Lung microvascular endothelial cell (primary cell): Measurements from ENCODE around the gene ZNF148. TPM values are rescaled to one million over a fixed set of nuclear protein-coding genes. Genes with fewer than 3 reads are reported as not detected.

ENCODE experiments used
- DNase-seq, 2 donors: peaks; one replicate each; pipeline versions ENCODE4 v3.0.0 to v3.0.0-alpha.2; 2010; ENCODE audit warnings: low read depth in 2 of 2
- total RNA-seq: library from RNA; depleted of rRNA; stranded (reverse); fragments of >200 nt; gene quantifications from 2 replicates; pipeline ENCODE4 v1.2.1, GENCODE V29; 2014

The ZNF148 gene
- total RNA-seq, 1 donor from 2014 or later: 20.8 TPM

GRCh38 chr3:125289429-125289981, 85.6 kb downstream of the ZNF148 start:
- DNase-seq: no peak

DNA sequence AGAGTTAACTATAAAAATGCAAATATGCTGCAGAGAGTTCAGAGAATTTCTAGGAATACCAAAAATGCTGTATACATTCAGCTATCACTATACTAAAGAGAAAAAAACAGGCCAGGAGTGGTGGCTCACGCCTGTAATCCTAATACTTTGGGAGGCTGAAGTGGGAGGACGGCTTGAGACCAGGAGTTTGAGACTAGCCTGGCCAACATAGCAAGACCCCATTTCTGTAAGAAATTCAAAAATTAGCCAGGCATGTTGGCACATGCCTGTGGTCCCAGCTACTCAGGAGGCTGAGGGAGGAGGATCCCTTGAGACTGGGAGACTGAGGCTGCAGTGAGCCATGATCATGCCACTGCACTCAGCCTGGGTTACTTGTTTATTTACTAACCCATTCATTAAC, 87.9 kb downstream of the ZNF148 start:
- DNase-seq: no peak

- DNase-seq: peak in 1 of 2 donors; percentile 64
These were observed 93.7 kb downstream of the ZNF148 start for GRCh38 chr3:125281381-125281780.

DNA sequence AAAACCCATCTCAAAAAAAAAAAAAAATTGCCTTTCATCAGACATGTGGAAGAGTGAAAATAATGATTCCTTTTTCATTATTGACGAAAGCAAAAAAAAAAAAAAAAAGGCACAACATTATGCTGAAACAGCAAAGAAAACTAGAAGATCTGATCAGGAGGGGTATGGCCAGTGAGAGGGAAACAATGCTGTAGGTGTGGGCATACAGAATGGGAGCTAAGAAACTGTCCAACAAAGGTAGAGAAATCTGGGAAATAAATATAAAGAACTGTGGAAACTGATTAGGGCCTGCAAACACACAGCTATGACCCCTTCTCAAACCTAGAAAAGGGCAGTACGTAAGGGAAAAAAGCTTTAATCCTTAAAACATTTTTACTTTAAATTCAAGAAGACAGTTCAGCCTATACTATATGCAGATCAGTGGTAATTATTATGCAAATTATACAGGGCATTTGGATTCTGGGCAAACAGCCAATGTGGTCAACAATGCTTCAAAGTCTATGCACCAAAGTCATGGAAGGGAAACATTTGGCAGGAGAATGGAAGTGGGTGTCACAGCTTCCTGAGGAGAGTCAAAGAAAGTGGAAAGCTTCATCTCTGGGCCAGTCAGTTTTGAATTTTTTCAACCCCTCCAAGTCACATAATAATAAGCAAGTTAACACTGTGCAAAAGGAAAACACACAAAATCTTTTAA, 94.3 kb downstream of the ZNF148 start:
- peak; percentile 71 to 89 for DNase-seq

- DNase-seq: no peak
These were observed 97.0 kb downstream of the ZNF148 start for GRCh38 chr3:125278155-125278554.

DNA sequence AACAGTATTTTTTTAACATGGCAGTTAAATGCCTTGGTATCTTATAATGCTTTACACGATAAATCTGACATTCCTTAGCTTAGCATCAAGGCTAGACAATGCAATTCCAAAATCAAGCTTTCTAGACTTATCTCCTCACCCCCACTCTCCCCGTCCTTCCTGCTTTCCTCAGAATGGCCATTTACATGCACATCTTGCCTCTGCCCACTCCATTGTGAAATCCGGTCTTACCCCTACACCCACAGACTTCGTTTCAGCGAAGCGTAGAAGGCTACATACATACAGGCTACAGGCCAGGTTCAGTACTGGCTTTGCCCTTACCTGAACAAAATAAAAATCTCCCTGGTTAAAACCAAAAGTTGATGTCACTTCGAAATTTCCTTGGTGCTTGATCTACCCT, 104.0 kb downstream of the ZNF148 start:
- no peak for DNase-seq

DNA sequence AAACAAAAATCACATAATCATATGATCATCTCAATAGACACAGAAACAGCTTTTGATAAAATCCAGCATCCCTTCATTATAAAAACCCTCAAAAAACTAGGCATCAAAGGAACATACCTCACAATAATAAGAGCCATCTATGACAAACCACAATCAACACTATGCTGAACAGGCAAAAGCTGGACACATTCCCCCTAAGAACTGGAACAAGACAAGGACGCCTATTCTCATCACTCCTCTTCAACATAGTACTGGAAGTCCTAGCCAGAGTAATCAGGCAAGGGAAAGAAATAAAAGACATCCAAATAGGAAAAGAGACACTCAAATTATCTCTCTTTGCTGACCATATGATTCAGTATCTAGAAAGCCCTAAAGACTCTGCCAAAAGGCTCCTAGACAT, 107.7 kb downstream of the ZNF148 start:
- DNase-seq: no peak

GRCh38 chr3:125266971-125267370, 108.2 kb downstream of the ZNF148 start:
- DNase-seq: no peak

DNA sequence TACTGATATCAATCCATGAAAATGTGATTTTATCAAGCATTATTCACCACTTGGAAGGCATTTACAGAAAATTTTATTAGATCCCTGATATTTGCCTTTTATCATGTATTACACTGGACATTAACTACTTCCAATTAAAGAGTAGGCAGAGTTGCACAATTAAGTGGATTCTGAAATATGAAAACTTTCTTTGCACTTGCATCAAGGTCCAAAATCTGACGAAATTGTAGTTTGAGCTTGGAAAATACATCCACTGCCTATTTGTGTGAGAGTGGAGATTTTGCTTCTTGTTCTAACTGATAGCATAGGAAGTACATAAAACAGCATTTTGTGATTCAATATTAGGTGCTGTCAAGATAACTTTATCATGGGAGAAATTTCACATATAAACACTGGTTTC, 113.0 kb downstream of the ZNF148 start:
- no peak for DNase-seq

- DNase-seq: no peak
These were observed 114.1 kb downstream of the ZNF148 start for GRCh38 chr3:125261031-125261430.

DNA sequence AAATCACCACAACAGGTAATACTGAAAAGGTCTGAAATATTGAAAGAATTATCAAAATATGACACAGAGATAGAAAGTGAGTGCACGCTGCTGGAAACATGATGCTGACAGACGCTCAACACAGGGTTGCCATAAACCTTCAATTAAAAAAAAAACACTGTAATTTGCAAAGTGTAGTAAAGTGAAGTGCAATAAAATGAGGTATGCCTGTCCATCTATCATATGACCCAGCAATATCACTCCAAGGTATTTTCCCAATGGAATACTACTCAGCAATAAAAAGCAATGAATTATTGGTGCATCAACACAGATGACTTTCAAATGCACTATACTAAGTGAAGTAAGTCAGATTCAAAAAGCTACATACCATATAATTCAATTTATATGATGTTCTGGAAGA, 115.0 kb downstream of the ZNF148 start:
- no peak for DNase-seq

GRCh38 chr3:125257536-125257935, 117.6 kb downstream of the ZNF148 start:
- DNase-seq: peak in 1 of 2 donors; percentile 64

GRCh38 chr3:125256675-125257074, 118.5 kb downstream of the ZNF148 start:
- no peak for DNase-seq

DNA sequence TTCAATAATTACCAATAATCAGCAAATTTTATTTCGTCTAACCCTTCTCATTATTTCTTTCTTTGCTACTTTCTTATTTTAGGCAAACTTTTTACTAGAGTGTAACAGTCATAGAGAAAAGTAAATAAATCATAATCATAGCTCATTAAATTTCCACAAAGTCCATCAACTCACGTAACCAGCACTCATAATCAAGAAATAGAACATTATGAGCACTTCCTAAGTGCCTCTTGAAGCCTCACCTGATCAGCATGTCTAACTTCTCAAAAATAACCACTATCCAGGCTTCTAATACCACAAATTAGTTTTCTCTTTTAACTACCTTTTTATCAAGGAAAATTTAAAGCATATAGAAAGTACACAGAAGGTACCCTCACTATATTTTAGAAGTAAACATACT, 124.2 kb downstream of the ZNF148 start:
- DNase-seq: no peak

- no peak for DNase-seq
These were observed 128.9 kb downstream of the ZNF148 start for GRCh38 chr3:125246237-125246636.

DNA sequence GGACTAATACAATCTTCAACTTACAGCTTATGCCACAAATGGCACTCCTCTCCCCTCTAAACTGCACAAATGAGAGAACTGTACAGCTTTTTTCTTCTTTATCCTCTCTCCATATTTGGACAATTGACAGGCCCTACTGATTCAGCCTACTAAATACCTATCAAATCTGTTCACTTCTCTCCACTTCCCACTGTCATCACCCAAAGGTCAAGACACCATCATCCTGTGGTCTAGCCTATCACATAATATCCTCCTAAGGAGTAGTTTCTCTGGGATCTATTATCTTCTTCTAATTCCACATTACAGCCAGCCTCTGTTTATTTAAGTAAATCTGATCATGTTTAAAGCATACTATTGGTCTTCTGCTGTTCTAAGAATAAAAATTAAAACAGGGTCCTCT, 129.6 kb downstream of the ZNF148 start:
- DNase-seq: peak in 1 of 2 donors; percentile 4

DNA sequence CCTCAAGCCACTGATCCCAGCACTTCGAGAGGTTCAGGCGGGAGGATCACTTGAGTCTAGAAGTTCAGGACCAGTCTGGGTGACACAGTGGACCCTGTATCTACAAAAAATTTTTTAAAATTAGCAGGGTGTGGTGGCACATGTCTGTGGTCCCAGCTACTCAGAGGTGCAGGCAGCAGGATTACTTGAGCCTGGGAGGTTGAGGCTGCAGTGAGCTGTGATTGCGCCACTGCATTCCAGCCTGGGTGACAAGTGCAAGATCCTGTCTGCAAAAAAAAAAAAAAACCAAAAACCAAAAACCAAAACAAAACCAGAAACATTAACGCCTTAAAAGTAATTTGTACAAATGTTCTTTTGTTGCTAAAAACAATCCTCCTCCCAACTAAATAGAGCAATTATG, 134.6 kb downstream of the ZNF148 start:
- DNase-seq: no peak

- DNase-seq: no peak
These were observed 135.9 kb downstream of the ZNF148 start for GRCh38 chr3:125239266-125239665.

GRCh38 chr3:125238759-125239158, 136.4 kb downstream of the ZNF148 start:
- DNase-seq: no peak

DNA sequence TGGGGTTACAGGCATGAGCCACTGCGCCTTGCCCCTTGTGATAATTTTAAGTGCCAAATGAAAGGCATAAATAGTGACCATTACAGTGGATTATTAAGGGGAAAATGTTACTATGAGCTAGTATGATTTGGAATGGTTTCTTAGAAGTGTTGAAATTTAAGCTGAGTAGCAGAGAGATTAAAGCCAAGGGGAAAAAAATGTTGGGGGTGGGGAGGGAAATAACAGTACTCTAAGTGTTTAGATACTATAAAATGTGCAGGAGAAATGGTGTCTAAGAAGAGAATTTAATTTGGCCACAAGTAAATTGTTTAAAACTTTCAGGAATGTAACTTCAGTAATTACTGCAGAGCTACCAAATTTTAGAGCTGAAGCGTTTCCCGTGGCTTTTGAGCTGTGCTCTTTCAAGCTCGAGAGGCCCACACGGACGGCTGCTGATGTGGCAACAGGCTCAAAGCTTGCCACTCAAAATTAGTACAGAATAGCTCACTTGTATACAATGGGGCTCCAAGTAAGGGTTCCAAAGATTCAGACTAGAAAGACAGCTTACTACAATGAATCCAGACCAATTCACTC, 138.7 kb downstream of the ZNF148 start:
- no peak for DNase-seq

DNA sequence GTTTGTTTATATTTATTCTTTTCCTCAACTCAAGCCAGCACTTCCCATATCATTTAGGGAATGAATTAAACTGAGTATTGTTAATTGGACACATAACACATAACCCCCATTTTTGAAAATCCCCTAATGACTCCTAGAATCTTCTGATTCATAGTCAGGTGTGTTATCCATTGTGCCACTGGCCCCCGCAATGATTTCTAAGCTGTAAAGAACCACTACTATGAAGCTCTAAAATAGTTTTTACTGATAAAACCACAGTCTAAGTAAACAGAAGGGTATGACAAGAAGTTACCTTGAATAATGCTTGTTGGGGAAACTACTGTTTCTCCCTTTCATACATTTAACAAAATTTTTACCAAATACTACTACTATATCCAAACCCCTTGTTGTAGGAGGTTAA, 140.3 kb downstream of the ZNF148 start:
- DNase-seq: no peak

- DNase-seq: no peak
These were observed 142.7 kb downstream of the ZNF148 start for GRCh38 chr3:125232401-125232800.

GRCh38 chr3:125231895-125232294, 143.2 kb downstream of the ZNF148 start:
- peak in 1 of 2 donors; percentile 64 for DNase-seq
